Occipital lobe (tissue), 2 donors: ENCODE data around the gene GATA5. TPM values are rescaled to one million over a fixed set of nuclear protein-coding genes. Genes with fewer than 3 reads are reported as not detected.
"Not testable (repeated sequence)": the region's sequence is repeated elsewhere in the genome, so short reads cannot be mapped to it uniquely, and the experiment has no call there.

ENCODE experiments used
- DNase-seq: peaks from one replicate; lab custom pipeline; 2025; lab: John Stamatoyannopoulos, UW
- total RNA-seq: library from RNA; depleted of rRNA; stranded (reverse); fragments of >200 nt; gene quantifications from one replicate; pipeline ENCODE4 v1.2.3, GENCODE V29; 2014

Gene GATA5
- total RNA-seq, 1 donor from 2014 or later, result 0.16 TPM

- DNase-seq, result no peak
Observed at GRCh38 chr20:62504323-62504722, 28.5 kb upstream of the GATA5 start.

- no peak for DNase-seq
Observed at GRCh38 chr20:62503401-62504178, 27.8 kb upstream of the GATA5 start.

GRCh38 chr20:62502496-62503095 is 26.8 kb upstream of the GATA5 start:
- DNase-seq, result no peak

- DNase-seq, result no peak
Observed at GRCh38 chr20:62501801-62502495, 26.2 kb upstream of the GATA5 start.

GRCh38 chr20:62500237-62500864 is 24.6 kb upstream of the GATA5 start:
- DNase-seq, result no peak

GRCh38 chr20:62499758-62500236 is 24.0 kb upstream of the GATA5 start:
- no peak for DNase-seq

GRCh38 chr20:62498874-62499273 is 23.1 kb upstream of the GATA5 start:
- DNase-seq, result no peak

GRCh38 chr20:62496568-62497218 is 20.9 kb upstream of the GATA5 start:
- no peak for DNase-seq

- DNase-seq, result no peak
Observed at GRCh38 chr20:62495749-62496567, 20.2 kb upstream of the GATA5 start.

GRCh38 chr20:62494980-62495748 is 19.4 kb upstream of the GATA5 start:
- no peak for DNase-seq

- DNase-seq, result no peak
Observed at GRCh38 chr20:62494537-62494936, 18.7 kb upstream of the GATA5 start.

- DNase-seq, result no peak
Observed at GRCh38 chr20:62493886-62494285, 18.1 kb upstream of the GATA5 start.

- DNase-seq, result no peak
Observed at GRCh38 chr20:62493253-62493885, 17.6 kb upstream of the GATA5 start.

- no peak for DNase-seq
Observed at GRCh38 chr20:62492711-62493110, 16.9 kb upstream of the GATA5 start.

- DNase-seq, result not testable (repeated sequence)
Observed at GRCh38 chr20:62490783-62491182, 15.0 kb upstream of the GATA5 start.

GRCh38 chr20:62489932-62490263 is 14.1 kb upstream of the GATA5 start:
- DNase-seq, result no peak

- no peak for DNase-seq
Observed at GRCh38 chr20:62489186-62489931, 13.6 kb upstream of the GATA5 start.

- no peak for DNase-seq
Observed at GRCh38 chr20:62488470-62488869, 12.7 kb upstream of the GATA5 start.
